Measurements from ENCODE around the gene KCTD8.
"Not testable (repeated sequence)": the region's sequence is repeated elsewhere in the genome, so short reads cannot be mapped to it uniquely, and the experiment has no call there.

Gene KCTD8

GRCh38 chr4:44320833-44321232, 127.8 kb downstream of the KCTD8 start:
- no peak for DNase-seq

GRCh38 chr4:44319129-44319528, 129.5 kb downstream of the KCTD8 start:
- no peak for DNase-seq

GRCh38 chr4:44313702-44314101, 134.9 kb downstream of the KCTD8 start:
- DNase-seq, result no peak

- DNase-seq, result no peak
Measured at GRCh38 chr4:44287505-44287904, 161.1 kb downstream of the KCTD8 start.

GRCh38 chr4:44279469-44279868, 169.1 kb downstream of the KCTD8 start:
- no peak for DNase-seq

GRCh38 chr4:44279066-44279465, 169.5 kb downstream of the KCTD8 start:
- DNase-seq, result no peak

GRCh38 chr4:44257461-44257860, 191.1 kb downstream of the KCTD8 start:
- DNase-seq, result no peak

- no peak for DNase-seq
Measured at GRCh38 chr4:44256414-44256813, 192.2 kb downstream of the KCTD8 start.

- DNase-seq, result no peak
Measured at GRCh38 chr4:44237643-44238042, 211.0 kb downstream of the KCTD8 start.

GRCh38 chr4:44235897-44236296, 212.7 kb downstream of the KCTD8 start:
- no peak for DNase-seq

GRCh38 chr4:44232262-44232661, 216.3 kb downstream of the KCTD8 start:
- DNase-seq, result no peak

GRCh38 chr4:44231006-44231405, 217.6 kb downstream of the KCTD8 start:
- DNase-seq, result no peak

- DNase-seq, result no peak
Measured at GRCh38 chr4:44228326-44228725, 220.3 kb downstream of the KCTD8 start.

- DNase-seq, result no peak
Measured at GRCh38 chr4:44221407-44221806, 227.2 kb downstream of the KCTD8 start.

- DNase-seq, result no peak
Measured at GRCh38 chr4:44210750-44211149, 237.9 kb downstream of the KCTD8 start.

GRCh38 chr4:44196796-44197195, 251.8 kb downstream of the KCTD8 start:
- no peak for DNase-seq

GRCh38 chr4:44194365-44194764, 254.2 kb downstream of the KCTD8 start:
- no peak for DNase-seq

GRCh38 chr4:44186850-44187246, 261.8 kb downstream of the KCTD8 start:
- no peak for DNase-seq

GRCh38 chr4:44186096-44186849, 262.3 kb downstream of the KCTD8 start:
- no peak for DNase-seq

- not testable (repeated sequence) for DNase-seq
Measured at GRCh38 chr4:44181491-44182349, 266.9 kb downstream of the KCTD8 start.

- DNase-seq, result not testable (repeated sequence)
Measured at GRCh38 chr4:44167766-44168165, 280.8 kb downstream of the KCTD8 start.

GRCh38 chr4:44165938-44166337, 282.7 kb downstream of the KCTD8 start:
- DNase-seq, result no peak

GRCh38 chr4:44162538-44163270, 285.9 kb downstream of the KCTD8 start:
- no peak for DNase-seq

GRCh38 chr4:44161756-44162155, 286.9 kb downstream of the KCTD8 start:
- DNase-seq, result no peak
